GM21717 (cell line): ENCODE data around the gene RNF180.
"Not testable (repeated sequence)": the region's sequence is repeated elsewhere in the genome, so short reads cannot be mapped to it uniquely, and the experiment has no call there.

Source experiments
- ATAC-seq: cut with Tn5 transposase; IDR thresholded peaks from one replicate; pipeline ENCODE4 v1.9.1; 2021; ENCODE audit warnings: mild to moderate bottlenecking, moderate library complexity; ENCODE audit not compliant: unreplicated experiment

The RNF180 gene

GRCh38 chr5:64176301-64176700 lies 10.7 kb downstream of the RNF180 start:
- no peak for ATAC-seq

- ATAC-seq, result no peak
These were observed 15.2 kb downstream of the RNF180 start for GRCh38 chr5:64180661-64181343.

- ATAC-seq, result no peak
These were observed 15.8 kb downstream of the RNF180 start for GRCh38 chr5:64181440-64181839.

- ATAC-seq, result no peak
These were observed 18.3 kb downstream of the RNF180 start for GRCh38 chr5:64183956-64184355.

- ATAC-seq, result no peak
These were observed 19.2 kb downstream of the RNF180 start for GRCh38 chr5:64184832-64185231.

GRCh38 chr5:64188776-64189175 lies 23.1 kb downstream of the RNF180 start:
- no peak for ATAC-seq

GRCh38 chr5:64190562-64191306 lies 25.1 kb downstream of the RNF180 start:
- ATAC-seq, result no peak

GRCh38 chr5:64195981-64196380 lies 30.3 kb downstream of the RNF180 start:
- ATAC-seq, result no peak

GRCh38 chr5:64199425-64199824 lies 33.8 kb downstream of the RNF180 start:
- no peak for ATAC-seq

- no peak for ATAC-seq
These were observed 36.4 kb downstream of the RNF180 start for GRCh38 chr5:64201996-64202395.

- no peak for ATAC-seq
These were observed 41.0 kb downstream of the RNF180 start for GRCh38 chr5:64206653-64207052.

- ATAC-seq, result no peak
These were observed 42.3 kb downstream of the RNF180 start for GRCh38 chr5:64207978-64208377.

GRCh38 chr5:64209353-64209752 lies 43.7 kb downstream of the RNF180 start:
- ATAC-seq, result no peak

GRCh38 chr5:64210866-64211265 lies 45.2 kb downstream of the RNF180 start:
- ATAC-seq, result no peak

GRCh38 chr5:64213011-64213410 lies 47.4 kb downstream of the RNF180 start:
- ATAC-seq, result no peak

- ATAC-seq, result no peak
These were observed 47.9 kb downstream of the RNF180 start for GRCh38 chr5:64213531-64213930.

- ATAC-seq, result no peak
These were observed 48.5 kb downstream of the RNF180 start for GRCh38 chr5:64214132-64214531.

GRCh38 chr5:64221911-64222310 lies 56.3 kb downstream of the RNF180 start:
- ATAC-seq, result no peak

GRCh38 chr5:64225286-64225981 lies 59.8 kb downstream of the RNF180 start:
- not testable (repeated sequence) for ATAC-seq

- ATAC-seq, result not testable (repeated sequence)
These were observed 61.5 kb downstream of the RNF180 start for GRCh38 chr5:64227131-64227537.

GRCh38 chr5:64229163-64229774 lies 63.6 kb downstream of the RNF180 start:
- ATAC-seq, result peak; percentile 64
